Spleen (tissue), 11 donors: Measurements from ENCODE around the gene RIPOR3. TPM values are rescaled to one million over a fixed set of nuclear protein-coding genes. Genes with fewer than 3 reads are reported as not detected.
A peak's percentile ranks its signal among the peaks of the same experiment; 100 is the strongest.

Experiments
- DNase-seq: peaks from one replicate; pipeline ENCODE4 v3.0.0-alpha.2; 2020
- H3K27ac ChIP-seq, 8 donors: fragments of 200-600 bp; sonication (generic) in 7 of 8; 1 replicate in 4 of 8; 2 replicates in 4 of 8; pipeline versions ENCODE4 v1.5.0 to v1.8.0; 2016 to 2021; ENCODE audit warnings: inconsistent platforms in 4 of 8, mild to moderate bottlenecking in 4 of 8, moderate library complexity in 1 of 8
- H3K27me3 ChIP-seq, 7 donors: fragments of 200-600 bp; sonication (generic) in 6 of 7; replicated peaks in 1 of 7; 1 replicate in 4 of 7; 2 replicates in 3 of 7; pipeline versions ENCODE4 v1.5.0 to v1.8.0; 2016 to 2021; ENCODE audit warnings: inconsistent platforms in 3 of 7, mild to moderate bottlenecking in 1 of 7
- H3K36me3 ChIP-seq, 6 donors: fragments of 200-600 bp; sonication (generic) in 5 of 6; 1 replicate in 4 of 6; 2 replicates in 2 of 6; pipeline versions ENCODE4 v1.5.0 to v1.8.0; 2016 to 2021; ENCODE audit warnings: inconsistent platforms in 2 of 6
- H3K4me1 ChIP-seq, 6 donors: fragments of 200-600 bp; sonication (generic) in 5 of 6; 1 replicate in 3 of 6; 2 replicates in 3 of 6; pipeline versions ENCODE4 v1.5.0 to v1.8.0; 2016 to 2021; ENCODE audit warnings: inconsistent platforms in 3 of 6
- H3K4me3 ChIP-seq, 8 donors: fragments of 200-600 bp; sonication (generic) in 7 of 8; 1 replicate in 4 of 8; 2 replicates in 4 of 8; pipeline versions ENCODE4 v1.5.0 to v1.8.0; 2016 to 2021; ENCODE audit warnings: inconsistent platforms in 4 of 8, mild to moderate bottlenecking in 4 of 8, moderate library complexity in 2 of 8
- H3K9me3 ChIP-seq, 8 donors: fragments of 200-600 bp; sonication (generic) in 7 of 8; 1 replicate in 4 of 8; 2 replicates in 4 of 8; pipeline versions ENCODE4 v1.5.0 to v1.8.0; 2016 to 2021; ENCODE audit warnings: inconsistent platforms in 4 of 8
- POLR2A ChIP-seq, 3 donors: fragments of 450-650 bp; IDR thresholded peaks; one replicate each; pipeline ENCODE4 v1.5.1; 2017; ENCODE audit warnings: antibody characterized with exemption in 3 of 3, mild to moderate bottlenecking in 1 of 3
- POLR2AphosphoS5 ChIP-seq, 3 donors: sonication (generic); formaldehyde crosslinking; IDR thresholded peaks; one replicate each; pipeline ENCODE4 v1.5.1; 2017; ENCODE audit warnings: antibody characterized with exemption in 3 of 3
- WGBS, 5 donors: extraction: QIAGEN DNeasy Blood & Tissue Kit in 3 of 5; methylation state at CpG; one replicate each; pipeline versions ENCODE4 v1.1.5 to v1.1.7; 2013 to 2018; 5-methylcytosine and 5-hydroxymethylcytosine counted together
- intact Hi-C: fragments of 100-400 bp; cut with DNase I; formaldehyde crosslinking; loops from one replicate; pipeline ENCODE4 v1.15.0; 2023; ENCODE audit warnings: low total_unique reads
- polyA plus RNA-seq, 3 donors: library from polyadenylated mRNA; stranded (reverse); fragments of 200-250 nt; gene quantifications; one replicate each; pipeline ENCODE4 v1.2.1, GENCODE V29; 2013
- total RNA-seq, 7 donors: library from RNA; depleted of rRNA in 3 of 7; stranded (reverse); fragments of >200 nt in 3 of 7; fragmentation: NEBNext Ultra II Directional in 4 of 7; extraction: Animal tissue kit (Norgen Biotek cat#: 25700) in 4 of 7; gene quantifications; one replicate each; pipeline versions ENCODE4 v1.1.0 to v1.2.1, GENCODE V29; 2016 to 2021
- TF ChIP-seq, protein P1 (sequence below), 11 experiments: fragments of 200-600 bp in 7 of 11; fragments of 450-650 bp in 4 of 11; sonication (generic) in 4 of 11; IDR thresholded peaks in 8 of 11; conservative IDR thresholded peaks in 3 of 11; 1 replicate in 7 of 11; 2 replicates in 4 of 11; pipeline versions ENCODE4 v1.4.0 to v1.8.0; 2016 to 2021; ENCODE audit warnings: antibody characterized with exemption in 11 of 11, inconsistent platforms in 4 of 11, mild to moderate bottlenecking in 1 of 11
- donor health status: healthy with polysubstance abuse.
- donor health status: DM: no; HTN: no; CAD: no; lungs with moderate emphysema.
- donor health status: DM: no; HTN: no; CAD: no.
- donor health status: Bipolar disorder and iron deficiency.
- donor health status: healthy.
- donor health status: DM: no; HTN: no; CAD: no.
- donor health status: DM: yes; HTN: yes; CAD: no.

The RIPOR3 gene
- total and polyA plus RNA-seq, 10 donors, result 6.0 to 22.8 (median 13.1) TPM

DNA sequence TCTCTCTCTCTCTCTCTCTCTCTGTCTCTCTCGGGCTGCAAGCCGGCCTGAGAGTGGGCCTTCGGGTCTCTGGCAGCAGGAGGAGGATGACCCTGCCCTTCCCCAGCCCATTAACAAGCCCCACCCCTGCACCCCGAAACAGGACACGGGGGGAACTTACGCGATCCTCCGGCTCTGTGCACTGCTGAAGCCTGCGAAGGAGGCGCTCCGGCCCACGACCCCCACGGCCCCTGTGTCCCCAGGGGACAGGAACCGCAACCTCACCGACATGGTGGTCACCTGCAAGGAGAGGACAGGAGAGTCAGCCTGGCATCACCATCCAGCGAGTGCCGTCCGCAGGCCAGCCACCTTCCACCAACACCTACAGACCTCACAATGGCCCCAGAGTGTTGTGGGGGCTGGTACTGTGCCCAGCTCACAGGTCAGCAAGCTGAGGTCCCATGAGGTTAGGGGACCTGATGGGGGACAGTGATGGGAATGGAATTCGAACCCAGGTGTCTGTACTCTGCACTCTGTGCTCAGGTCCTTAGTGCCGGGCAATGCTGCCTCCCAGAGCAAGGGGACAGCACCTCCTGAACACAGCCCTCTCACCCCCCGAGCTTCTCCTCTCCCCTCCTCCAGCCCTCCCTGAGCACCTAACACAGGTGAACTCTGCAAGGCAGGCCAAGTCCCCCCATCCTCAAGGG, 60.6 kb downstream of the RIPOR3 start:
- peaks cover 0 to 23% (median 3%) of the 10 kb centered on the region in 6 donors for H3K4me1 ChIP-seq
- no peak overlapping the region for H3K4me3 ChIP-seq
- 88 to 93% (median 92%) methylated on average over 17 to 21 of the region's 21 CpGs for WGBS, 5 donors
- intact Hi-C loops, result no loop called here
- H3K9me3 ChIP-seq, result no peaks in the 10 kb centered on the region
- H3K27me3 ChIP-seq, result peaks cover 0 to 8% (median 0%) of the 10 kb centered on the region in 7 donors
- DNase-seq, result no peak
- H3K36me3 ChIP-seq, result no peaks in the 10 kb centered on the region
- no peak overlapping the region for H3K27ac ChIP-seq
- TF ChIP-seq POLR2A (IDR thresholded peaks at IDR 0.05) (no peak), POLR2AphosphoS5 (IDR thresholded peaks at IDR 0.05) (no peak)
- TF ChIP-seq, protein P1, sequence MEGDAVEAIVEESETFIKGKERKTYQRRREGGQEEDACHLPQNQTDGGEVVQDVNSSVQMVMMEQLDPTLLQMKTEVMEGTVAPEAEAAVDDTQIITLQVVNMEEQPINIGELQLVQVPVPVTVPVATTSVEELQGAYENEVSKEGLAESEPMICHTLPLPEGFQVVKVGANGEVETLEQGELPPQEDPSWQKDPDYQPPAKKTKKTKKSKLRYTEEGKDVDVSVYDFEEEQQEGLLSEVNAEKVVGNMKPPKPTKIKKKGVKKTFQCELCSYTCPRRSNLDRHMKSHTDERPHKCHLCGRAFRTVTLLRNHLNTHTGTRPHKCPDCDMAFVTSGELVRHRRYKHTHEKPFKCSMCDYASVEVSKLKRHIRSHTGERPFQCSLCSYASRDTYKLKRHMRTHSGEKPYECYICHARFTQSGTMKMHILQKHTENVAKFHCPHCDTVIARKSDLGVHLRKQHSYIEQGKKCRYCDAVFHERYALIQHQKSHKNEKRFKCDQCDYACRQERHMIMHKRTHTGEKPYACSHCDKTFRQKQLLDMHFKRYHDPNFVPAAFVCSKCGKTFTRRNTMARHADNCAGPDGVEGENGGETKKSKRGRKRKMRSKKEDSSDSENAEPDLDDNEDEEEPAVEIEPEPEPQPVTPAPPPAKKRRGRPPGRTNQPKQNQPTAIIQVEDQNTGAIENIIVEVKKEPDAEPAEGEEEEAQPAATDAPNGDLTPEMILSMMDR (IDR thresholded peaks at IDR 0.05 in 8 of 11, conservative IDR thresholded peaks at IDR 0.05 in 3 of 11), result no peak

DNA sequence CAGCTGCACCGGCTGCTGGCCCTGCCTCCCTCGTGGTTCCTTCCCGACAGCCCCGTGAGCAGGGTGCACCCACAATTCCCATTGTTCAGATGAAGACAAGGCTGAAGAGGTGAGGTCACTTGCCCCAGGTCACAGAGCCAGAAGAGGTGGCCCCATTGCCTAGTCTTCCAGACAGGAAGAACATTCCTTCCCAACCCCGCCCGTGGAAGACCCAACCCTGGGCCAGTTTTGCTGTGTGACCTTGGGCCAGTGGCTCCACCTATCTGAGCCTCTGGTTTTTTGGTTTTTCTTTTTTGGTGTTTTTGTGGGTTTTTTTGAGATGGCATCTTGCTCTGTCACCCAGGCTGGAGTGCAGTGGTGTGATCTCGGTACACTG, 61.7 kb downstream of the RIPOR3 start:
- TF ChIP-seq POLR2AphosphoS5 (IDR thresholded peaks at IDR 0.05) (peak in 2 of 3 donors; percentile 23 to 36), POLR2A (IDR thresholded peaks at IDR 0.05) (no peak)
- WGBS, 5 donors, result 67 to 80% (median 76%) methylated on average over 6 to 7 of the region's 7 CpGs
- H3K4me1 ChIP-seq, result peaks cover 0 to 19% (median 0%) of the 10 kb centered on the region in 6 donors
- H3K27ac ChIP-seq, result peak overlapping the region in 1 of 8 donors; percentile 8
- no peak overlapping the region for H3K4me3 ChIP-seq
- intact Hi-C loops, result no loop called here
- no peaks in the 10 kb centered on the region for H3K36me3 ChIP-seq
- H3K9me3 ChIP-seq, result no peaks in the 10 kb centered on the region
- H3K27me3 ChIP-seq, result peaks cover 0 to 10% (median 0%) of the 10 kb centered on the region in 7 donors
- no peak for DNase-seq

DNA sequence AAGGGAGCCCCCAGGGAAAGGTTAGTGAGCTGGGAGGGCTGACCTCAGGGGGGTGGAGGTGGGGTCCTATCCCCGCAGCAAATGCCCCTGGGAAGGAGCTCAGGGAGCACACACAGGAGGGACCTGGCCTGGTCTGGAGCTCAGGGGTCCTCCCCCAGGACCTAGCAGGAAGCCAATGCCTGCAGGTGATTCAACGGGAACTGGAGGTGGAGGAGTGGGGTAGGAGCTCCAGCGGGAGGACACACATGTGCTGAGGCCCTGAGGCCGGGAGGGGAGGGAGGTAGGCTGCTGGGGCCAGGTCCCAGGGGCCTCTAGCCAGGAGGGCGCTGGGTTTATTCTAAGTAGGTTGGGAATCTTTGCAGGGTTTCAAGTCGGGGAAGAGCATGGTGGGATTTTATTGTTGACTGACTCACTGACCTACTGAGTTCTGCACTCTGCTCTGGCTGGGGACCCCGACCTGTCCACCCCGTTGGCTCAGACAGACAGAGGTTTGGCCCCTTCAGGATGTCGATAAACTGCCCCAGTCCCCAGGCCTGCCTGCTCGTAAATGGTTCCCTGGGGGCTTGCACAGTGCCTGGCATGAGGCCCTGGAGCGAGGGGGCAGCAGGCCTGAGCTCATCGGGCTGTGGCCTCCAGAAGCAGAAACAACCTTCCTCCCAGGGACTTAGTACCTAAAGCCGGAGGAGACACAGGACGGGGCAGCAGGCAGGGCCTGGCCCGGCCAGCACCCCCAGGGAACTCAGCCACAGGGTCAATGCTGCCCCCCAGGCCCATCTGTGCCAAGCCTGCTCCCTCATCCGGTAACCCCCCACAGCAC, 62.3 kb downstream of the RIPOR3 start:
- Histone ChIP-seq H3K27me3 (peaks cover 0 to 10% (median 0%) of the 10 kb centered on the region in 7 donors), H3K9me3 (no peaks in the 10 kb centered on the region), H3K36me3 (no peaks in the 10 kb centered on the region), H3K4me1 (peaks cover 0 to 19% (median 0%) of the 10 kb centered on the region in 6 donors), H3K4me3 (no peak overlapping the region), H3K27ac (peak overlapping the region in 1 of 8 donors; percentile 8)
- WGBS, 5 donors, result 79 to 91% (median 83%) methylated on average over 13 to 16 of the region's 16 CpGs
- intact Hi-C loops, result no loop called here
- DNase-seq, result no peak
- no peak for TF ChIP-seq POLR2AphosphoS5 (IDR thresholded peaks at IDR 0.05)
- TF ChIP-seq, protein P1 (IDR thresholded peaks at IDR 0.05 in 8 of 11, conservative IDR thresholded peaks at IDR 0.05 in 3 of 11), result no peak
- TF ChIP-seq POLR2A (IDR thresholded peaks at IDR 0.05), result no peak

DNA sequence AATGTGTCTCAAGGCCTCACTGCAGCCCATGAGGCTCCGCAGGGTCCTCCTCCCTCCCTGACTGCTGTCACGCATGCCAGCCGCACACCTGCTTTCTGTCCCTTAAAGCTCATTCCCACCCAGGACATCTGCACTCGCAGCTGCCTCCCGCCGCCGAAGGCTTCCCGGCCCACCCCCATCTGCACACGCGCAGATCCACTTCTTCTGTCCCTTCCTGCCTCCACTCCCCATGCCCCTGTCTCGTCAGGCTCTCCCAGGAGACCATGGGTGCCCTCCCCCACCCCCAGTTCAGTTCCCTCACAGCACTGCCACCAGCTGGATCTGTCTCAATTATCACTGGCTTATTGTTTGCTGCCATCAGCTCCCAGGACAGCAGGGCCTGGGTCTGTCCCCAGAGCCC, 63.0 kb downstream of the RIPOR3 start:
- peaks cover 0 to 19% (median 0%) of the 10 kb centered on the region in 6 donors for H3K4me1 ChIP-seq
- WGBS, 5 donors, result 61 to 73% (median 66%) methylated on average over 11 of the region's 11 CpGs
- TF ChIP-seq, protein P1 (IDR thresholded peaks at IDR 0.05 in 8 of 11, conservative IDR thresholded peaks at IDR 0.05 in 3 of 11), result no peak
- TF ChIP-seq POLR2A (IDR thresholded peaks at IDR 0.05) (no peak), POLR2AphosphoS5 (IDR thresholded peaks at IDR 0.05) (no peak)
- no peak for DNase-seq
- H3K27me3 ChIP-seq, result peaks cover 0 to 10% (median 0%) of the 10 kb centered on the region in 7 donors
- H3K27ac ChIP-seq, result no peak overlapping the region
- no peaks in the 10 kb centered on the region for H3K36me3 ChIP-seq
- no peaks in the 10 kb centered on the region for H3K9me3 ChIP-seq
- H3K4me3 ChIP-seq, result no peak overlapping the region
- intact Hi-C loops, result no loop called here
